NT2/D1 (cell line): Measurements from ENCODE around the gene FOXB1.

Experiments used
- YY1 ChIP-seq: IDR thresholded peaks from 2 replicates; pipeline ENCODE4 v1.6.1; 2011; ENCODE audit not compliant: insufficient read length, insufficient read depth
- ZNF274 ChIP-seq: IDR thresholded peaks from 2 replicates; pipeline ENCODE4 v1.6.1; 2011; ENCODE audit warnings: mild to moderate bottlenecking, low read depth, low read length

- TF ChIP-seq YY1 (no peak), ZNF274 (no peak)
Observed at GRCh38 chr15:59997070-59997701, 6.9 kb upstream of the FOXB1 start.
